GM06990 (cell line): ENCODE results near the gene NAGA.

Source experiments
- DNase-seq: peaks from one replicate; pipeline ENCODE4 v3.0.0-alpha.2; 2011; ENCODE audit not compliant: insufficient read length; ENCODE audit errors: extremely low read depth
- H3K27me3 ChIP-seq: replicated peaks from 2 replicates; pipeline ENCODE4 v1.6.0; 2011; ENCODE audit warnings: low read length; ENCODE audit not compliant: control insufficient read depth, insufficient read depth
- H3K36me3 ChIP-seq: 2 replicates; pipeline ENCODE4 v1.5.1; 2011; ENCODE audit warnings: low read length; ENCODE audit not compliant: control insufficient read depth, insufficient read depth
- H3K4me3 ChIP-seq: replicated peaks from 2 replicates; pipeline ENCODE4 v1.5.1; 2011; ENCODE audit warnings: low read depth, mild to moderate bottlenecking, control low read depth, low read length
- TF ChIP-seq, protein P1 (sequence below): IDR thresholded peaks from 2 replicates; pipeline ENCODE4 v1.5.1; 2011; ENCODE audit warnings: low read length, control low read depth, mild to moderate bottlenecking, inconsistent platforms; ENCODE audit not compliant: insufficient read depth, poor library complexity, severe bottlenecking

Gene NAGA

DNA sequence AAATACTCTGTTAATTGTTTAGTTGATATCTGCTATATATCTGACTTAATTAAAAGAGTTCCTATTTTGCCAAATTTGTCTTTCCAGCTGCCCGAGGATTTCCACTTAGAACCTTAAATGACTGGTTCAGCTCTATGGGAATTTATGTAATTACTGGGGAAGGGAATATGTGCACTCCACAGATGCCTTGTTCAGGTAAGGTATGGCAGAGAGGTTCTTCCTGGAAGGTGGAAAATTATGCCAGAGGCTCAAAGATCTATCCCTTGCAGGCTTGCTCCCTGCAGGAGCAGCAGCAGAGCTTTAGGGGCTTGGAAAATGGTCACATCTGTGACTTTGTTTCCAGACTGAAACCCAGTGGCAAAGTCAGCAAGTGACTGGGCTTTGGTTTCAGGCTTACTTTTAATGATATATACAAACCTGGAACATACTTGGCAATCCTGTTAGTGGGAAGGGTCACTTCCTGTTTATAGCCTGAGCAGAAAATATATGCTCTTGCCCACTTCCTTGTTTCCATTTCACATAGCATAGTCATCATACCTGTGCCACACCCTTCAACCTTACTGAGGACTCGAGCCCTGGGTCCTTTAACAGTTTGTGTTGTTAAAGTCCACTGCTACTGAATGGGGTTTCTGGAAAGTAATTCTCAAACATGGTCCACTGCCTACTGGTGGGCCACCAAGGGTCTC, 48.3 kb downstream of the NAGA start:
- H3K4me3 ChIP-seq: no peak overlapping the region
- DNase-seq: no peak

DNA sequence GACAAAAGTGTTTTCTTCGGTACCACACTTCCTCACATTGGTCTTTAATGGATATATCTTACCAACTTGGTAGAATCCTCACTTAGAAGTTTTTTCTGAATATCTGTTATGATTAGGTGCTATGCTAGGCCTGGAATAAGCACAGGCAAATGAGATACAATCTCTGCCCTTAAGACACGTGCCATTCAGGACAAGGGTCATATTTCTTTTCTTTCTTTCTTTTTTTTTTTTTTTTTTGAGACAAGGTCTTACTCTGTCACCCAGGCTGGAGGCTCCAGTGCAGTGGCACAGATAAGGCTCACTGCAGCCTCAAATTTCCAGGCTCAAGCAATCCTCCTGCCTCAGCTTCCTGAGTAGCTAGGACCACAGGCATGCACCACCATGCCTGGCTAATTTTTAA, 49.0 kb downstream of the NAGA start:
- no peaks in the 10 kb centered on the region for H3K36me3 ChIP-seq
- no peak for DNase-seq
- TF ChIP-seq, protein P1, sequence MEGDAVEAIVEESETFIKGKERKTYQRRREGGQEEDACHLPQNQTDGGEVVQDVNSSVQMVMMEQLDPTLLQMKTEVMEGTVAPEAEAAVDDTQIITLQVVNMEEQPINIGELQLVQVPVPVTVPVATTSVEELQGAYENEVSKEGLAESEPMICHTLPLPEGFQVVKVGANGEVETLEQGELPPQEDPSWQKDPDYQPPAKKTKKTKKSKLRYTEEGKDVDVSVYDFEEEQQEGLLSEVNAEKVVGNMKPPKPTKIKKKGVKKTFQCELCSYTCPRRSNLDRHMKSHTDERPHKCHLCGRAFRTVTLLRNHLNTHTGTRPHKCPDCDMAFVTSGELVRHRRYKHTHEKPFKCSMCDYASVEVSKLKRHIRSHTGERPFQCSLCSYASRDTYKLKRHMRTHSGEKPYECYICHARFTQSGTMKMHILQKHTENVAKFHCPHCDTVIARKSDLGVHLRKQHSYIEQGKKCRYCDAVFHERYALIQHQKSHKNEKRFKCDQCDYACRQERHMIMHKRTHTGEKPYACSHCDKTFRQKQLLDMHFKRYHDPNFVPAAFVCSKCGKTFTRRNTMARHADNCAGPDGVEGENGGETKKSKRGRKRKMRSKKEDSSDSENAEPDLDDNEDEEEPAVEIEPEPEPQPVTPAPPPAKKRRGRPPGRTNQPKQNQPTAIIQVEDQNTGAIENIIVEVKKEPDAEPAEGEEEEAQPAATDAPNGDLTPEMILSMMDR: no peak
- H3K4me3 ChIP-seq: no peak overlapping the region
- H3K27me3 ChIP-seq: no peaks in the 10 kb centered on the region

More for the DNA sequence above, 48.3 kb downstream of the NAGA start:
- H3K27me3 ChIP-seq: no peaks in the 10 kb centered on the region
- TF ChIP-seq, protein P1: no peak
- H3K36me3 ChIP-seq: no peaks in the 10 kb centered on the region

DNA sequence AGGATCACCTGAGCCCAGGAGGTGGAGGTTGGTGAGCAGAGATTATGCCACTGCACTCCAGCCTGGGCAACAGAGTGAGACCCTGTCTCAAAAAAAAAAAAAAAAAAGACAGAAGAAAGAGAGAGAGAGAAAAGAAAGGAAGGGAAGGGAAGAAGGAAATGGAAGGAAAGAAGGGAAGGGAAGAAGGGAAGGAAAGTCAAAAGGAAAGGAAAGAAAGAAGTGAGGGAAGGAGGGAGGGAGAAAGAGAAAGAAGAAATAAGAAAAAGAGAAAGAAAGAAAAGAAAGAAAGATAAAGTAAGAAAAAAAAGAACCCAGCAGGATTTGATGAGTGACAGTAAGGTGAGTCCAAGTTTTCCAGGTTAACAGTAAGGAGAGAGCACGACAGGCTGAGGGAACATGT, 52.4 kb downstream of the NAGA start:
- H3K27me3 ChIP-seq: no peaks in the 10 kb centered on the region
- TF ChIP-seq, protein P1: no peak
- no peak for DNase-seq
- H3K36me3 ChIP-seq: no peaks in the 10 kb centered on the region
- no peak overlapping the region for H3K4me3 ChIP-seq

DNA sequence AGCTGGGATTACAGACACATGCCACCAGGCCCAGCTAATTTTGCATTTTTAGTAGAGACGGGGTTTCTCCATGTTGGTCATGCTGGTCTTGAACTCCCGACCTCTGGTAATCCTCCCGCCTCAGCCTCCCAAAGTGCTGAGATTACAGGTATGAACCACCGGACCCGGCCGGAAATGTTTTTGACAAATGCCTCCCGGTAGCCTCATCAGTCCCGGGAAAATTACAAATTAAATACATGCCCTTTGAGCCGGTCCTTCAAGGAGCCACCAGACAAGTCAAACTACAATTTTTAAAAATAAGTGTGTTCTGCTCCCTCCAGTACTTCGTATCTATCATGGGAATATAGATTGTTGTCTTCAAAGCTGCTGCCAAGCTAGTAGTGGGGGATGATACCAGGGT, 54.5 kb downstream of the NAGA start:
- Histone ChIP-seq H3K27me3 (no peaks in the 10 kb centered on the region), H3K4me3 (no peak overlapping the region), H3K36me3 (no peaks in the 10 kb centered on the region)
- TF ChIP-seq, protein P1: no peak
- DNase-seq: no peak

DNA sequence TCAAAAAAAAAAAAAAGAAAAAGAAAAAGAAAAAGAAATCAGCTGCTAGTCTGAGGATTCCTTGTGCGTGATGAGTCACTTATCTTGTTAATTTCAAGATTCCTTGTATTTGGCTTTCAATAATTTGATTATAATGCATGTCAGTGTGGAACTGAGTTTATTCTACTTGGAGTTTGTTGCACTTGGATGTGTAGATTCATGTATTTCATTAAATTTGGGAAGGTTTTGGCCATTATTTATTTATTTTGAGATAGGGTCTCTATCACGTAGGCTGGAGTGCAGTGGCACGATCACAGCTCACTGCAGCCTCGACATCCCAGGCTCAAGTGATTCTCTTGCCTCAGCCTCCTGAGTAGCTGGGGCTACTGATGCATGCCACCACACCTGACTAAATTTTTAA, 57.2 kb downstream of the NAGA start:
- Histone ChIP-seq H3K27me3 (no peaks in the 10 kb centered on the region), H3K36me3 (no peaks in the 10 kb centered on the region), H3K4me3 (no peak overlapping the region)
- DNase-seq: no peak
- TF ChIP-seq, protein P1: no peak

DNA sequence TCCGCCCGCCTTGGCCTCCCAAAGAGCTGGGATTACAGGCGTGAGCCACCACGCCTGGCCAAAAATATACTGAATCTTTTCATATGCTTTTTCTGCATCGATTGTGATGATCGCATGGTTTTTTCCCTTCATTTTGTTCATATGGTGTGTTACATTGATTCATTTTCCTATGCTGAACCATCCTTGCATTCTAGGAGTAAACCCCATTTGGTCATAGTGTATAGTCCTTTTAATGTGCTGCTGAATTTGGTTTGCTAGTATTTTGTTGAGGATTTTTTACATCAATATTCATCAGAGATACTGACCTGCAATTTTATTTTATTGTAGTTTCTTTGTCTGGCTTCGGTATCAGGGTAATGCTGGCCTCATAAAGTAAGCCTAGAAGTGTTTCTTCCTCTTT, 59.8 kb downstream of the NAGA start:
- TF ChIP-seq, protein P1: no peak
- H3K27me3 ChIP-seq: no peaks in the 10 kb centered on the region
- no peak overlapping the region for H3K4me3 ChIP-seq
- no peak for DNase-seq
- H3K36me3 ChIP-seq: no peaks in the 10 kb centered on the region
